Measurements from ENCODE around the gene AURKB. TPM values are rescaled to one million over a fixed set of nuclear protein-coding genes. Genes with fewer than 3 reads are reported as not detected.
A peak's percentile ranks its signal among the peaks of the same experiment; 100 is the strongest.

Gene AURKB
- total and polyA plus RNA-seq, 2 of the 13 experiments (the other 11 are each of a cell fraction or from before 2014, with no cell fraction given) = 29.5 to 75.3 TPM

DNA sequence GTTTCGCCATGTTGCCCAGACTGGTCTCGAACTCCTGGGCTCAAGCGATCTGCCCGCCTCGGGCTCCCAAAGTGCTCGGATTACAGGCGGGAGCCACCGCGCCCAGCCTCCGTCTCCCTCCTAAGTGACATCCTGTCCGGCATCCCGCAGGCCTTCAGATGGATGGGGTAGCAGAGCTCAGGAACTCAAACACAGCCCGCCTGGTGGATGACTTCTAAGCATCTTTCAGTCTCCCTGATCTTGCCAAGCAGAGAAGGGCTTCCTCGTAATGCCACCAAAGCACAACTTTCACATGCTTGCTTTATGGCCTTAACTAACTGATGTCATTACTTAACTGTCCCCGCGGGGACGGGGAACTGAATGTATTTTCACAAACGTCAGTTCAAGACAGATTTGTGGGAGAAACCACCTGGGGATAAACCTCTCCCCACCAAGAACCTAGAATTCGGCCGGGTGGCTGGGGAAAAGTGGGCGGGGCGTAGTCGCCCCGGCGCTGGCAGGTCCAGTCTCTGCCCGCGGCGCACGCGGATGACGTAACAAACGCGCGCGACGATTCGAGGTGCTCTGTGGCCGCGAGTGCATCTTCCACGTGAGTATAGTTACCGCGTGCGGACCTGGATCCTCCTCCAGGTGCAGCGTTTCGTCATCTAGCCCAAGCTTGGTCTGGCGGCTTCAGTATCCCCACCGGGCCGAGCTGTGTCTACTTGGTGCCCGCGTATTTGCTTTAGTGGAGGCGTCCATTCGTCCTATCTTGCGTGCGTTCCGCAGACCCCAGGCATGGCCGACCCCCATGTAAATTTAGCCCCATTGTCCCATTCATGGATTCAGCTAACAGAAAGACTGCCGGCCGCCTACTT is 38.6 kb upstream of the AURKB start, which contains the start of gene PFAS:
TSS of gene PFAS (plus strand) at position 539 of the 857 bp plus-strand sequence. CDS start 4,649 bp downstream, outside the sequence.
- peak within 1 kb of the TSS; percentile 98 for H3K27ac ChIP-seq (ENCODE audit: extremely low read length, insufficient read depth, low read length)
- H3K9me3 ChIP-seq (ENCODE audit: low read length) = no peaks in the 10 kb centered on the region
- intact Hi-C loops (cut with micrococcal nuclease; ENCODE audit: unreplicated experiment) (loop anchor here (1.0 to 2.0 kb wide), 2 partner anchors 27 to 46 kb away; partner anchors contain the start of gene SLC25A35), in situ Hi-C loops (cut with HindIII; ENCODE audit: extremely low pct_ligation_motif_present, low pct_unique_long_range_greater_than_20kb) (loop anchor here (5.0 kb wide), 1 partner anchor 38 kb away; the partner anchor contains the start of gene RANGRF)
- H4K20me1 ChIP-seq (ENCODE audit: insufficient read depth, low read length) = no peaks in the 10 kb centered on the region
- ChIA-PET POLR2A (interaction anchor here (1.0 to 5.3 kb wide), 18 partner anchors 10 to 125 kb away, joined by 3 to 89 read pairs (median 8); partner anchors contain the start of genes AURKB, BORCS6, HES7 and RANGRF), CTCF (ENCODE audit: low intra/inter-chr PET ratio, low total read pairs) (no interaction called here)
- no TSS peak for BruUV-seq (replicated peaks)
- peaks cover 2 to 16% of the 10 kb centered on the region in 2 experiments for H3K36me3 ChIP-seq (replicated peaks in 1 of 2; ENCODE audit: control insufficient read depth in 1 of 2, insufficient read depth in 2 of 2, low read length in 2 of 2)
- H3K79me2 ChIP-seq (ENCODE audit: insufficient read depth, low read length) = peaks cover 55% of the 10 kb centered on the region
- FAIRE-seq = peak; percentile 71
- H3K27me3 ChIP-seq (ENCODE audit: control insufficient read depth in 1 of 2, insufficient read depth in 2 of 2, low read length in 2 of 2) = no peaks in the 10 kb centered on the region; a peak in 1 of 5 replicates
- H2AFZ ChIP-seq (ENCODE audit: low read length) = peak within 1 kb of the TSS; percentile 44
- 0% methylated on average over 13 of the region's 58 CpGs for WGBS (ENCODE audit: low lambda C conversion rate)
- peak; percentile 87 for DNase-seq (ENCODE audit: low spot score)
- H3K4me2 ChIP-seq (ENCODE audit: low read depth, low read length) = peak within 1 kb of the TSS; percentile 94
- H3K4me3 ChIP-seq (replicated peaks in 1 of 3; ENCODE audit: insufficient read depth in 1 of 3, low read depth in 2 of 3, low read length in 3 of 3) = peak within 1 kb of the TSS; percentile 74 to 100 (median 96)
- H3K9ac ChIP-seq (ENCODE audit: insufficient read depth, low read depth, low read length) = peak within 1 kb of the TSS; percentile 91
- ATAC-seq = peak; percentile 59
- peaks cover 32% of the 10 kb centered on the region for H3K4me1 ChIP-seq (ENCODE audit: insufficient read depth, low read length)
- TF ChIP-seq, protein P1, sequence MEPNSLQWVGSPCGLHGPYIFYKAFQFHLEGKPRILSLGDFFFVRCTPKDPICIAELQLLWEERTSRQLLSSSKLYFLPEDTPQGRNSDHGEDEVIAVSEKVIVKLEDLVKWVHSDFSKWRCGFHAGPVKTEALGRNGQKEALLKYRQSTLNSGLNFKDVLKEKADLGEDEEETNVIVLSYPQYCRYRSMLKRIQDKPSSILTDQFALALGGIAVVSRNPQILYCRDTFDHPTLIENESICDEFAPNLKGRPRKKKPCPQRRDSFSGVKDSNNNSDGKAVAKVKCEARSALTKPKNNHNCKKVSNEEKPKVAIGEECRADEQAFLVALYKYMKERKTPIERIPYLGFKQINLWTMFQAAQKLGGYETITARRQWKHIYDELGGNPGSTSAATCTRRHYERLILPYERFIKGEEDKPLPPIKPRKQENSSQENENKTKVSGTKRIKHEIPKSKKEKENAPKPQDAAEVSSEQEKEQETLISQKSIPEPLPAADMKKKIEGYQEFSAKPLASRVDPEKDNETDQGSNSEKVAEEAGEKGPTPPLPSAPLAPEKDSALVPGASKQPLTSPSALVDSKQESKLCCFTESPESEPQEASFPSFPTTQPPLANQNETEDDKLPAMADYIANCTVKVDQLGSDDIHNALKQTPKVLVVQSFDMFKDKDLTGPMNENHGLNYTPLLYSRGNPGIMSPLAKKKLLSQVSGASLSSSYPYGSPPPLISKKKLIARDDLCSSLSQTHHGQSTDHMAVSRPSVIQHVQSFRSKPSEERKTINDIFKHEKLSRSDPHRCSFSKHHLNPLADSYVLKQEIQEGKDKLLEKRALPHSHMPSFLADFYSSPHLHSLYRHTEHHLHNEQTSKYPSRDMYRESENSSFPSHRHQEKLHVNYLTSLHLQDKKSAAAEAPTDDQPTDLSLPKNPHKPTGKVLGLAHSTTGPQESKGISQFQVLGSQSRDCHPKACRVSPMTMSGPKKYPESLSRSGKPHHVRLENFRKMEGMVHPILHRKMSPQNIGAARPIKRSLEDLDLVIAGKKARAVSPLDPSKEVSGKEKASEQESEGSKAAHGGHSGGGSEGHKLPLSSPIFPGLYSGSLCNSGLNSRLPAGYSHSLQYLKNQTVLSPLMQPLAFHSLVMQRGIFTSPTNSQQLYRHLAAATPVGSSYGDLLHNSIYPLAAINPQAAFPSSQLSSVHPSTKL (CRISPR knock-in tag; IDR thresholded peaks at IDR 0.05) = peak; percentile 65
- TF ChIP-seq GATAD2A (CRISPR knock-in tag; IDR thresholded peaks at IDR 0.05) (peak; percentile 54; the same call in 1 of the 2 replicates), ZNF343 (CRISPR knock-in tag; IDR thresholded peaks at IDR 0.05) (no peak), MYC (CRISPR knock-in tag; IDR thresholded peaks at IDR 0.05; ENCODE audit: borderline replicate concordance) (peak; percentile 99), SYNCRIP (IDR thresholded peaks at IDR 0.05; ENCODE audit: insufficient read depth, low read depth, low read length) (no peak), THYN1 (CRISPR knock-in tag; IDR thresholded peaks at IDR 0.05; ENCODE audit: borderline replicate concordance, low read depth) (no peak), ZNF543 (CRISPR knock-in tag; IDR thresholded peaks at IDR 0.05) (0 out of 2 replicates have a peak, but pooled peaks have one; percentile 43), ZSCAN9 (CRISPR knock-in tag; IDR thresholded peaks at IDR 0.05; ENCODE audit: borderline replicate concordance) (no peak), BRD4 (CRISPR knock-in tag; IDR thresholded peaks at IDR 0.05) (peak; percentile 92), ZNF33A (CRISPR knock-in tag; IDR thresholded peaks at IDR 0.05; ENCODE audit: borderline replicate concordance) (no peak), ZBTB1 (CRISPR knock-in tag; IDR thresholded peaks at IDR 0.05; ENCODE audit: borderline replicate concordance) (no peak), SIN3A (IDR thresholded peaks at IDR 0.05; ENCODE audit: borderline replicate concordance, low read depth, low read length) (peak; percentile 98)
- TF ChIP-seq, protein P2, sequence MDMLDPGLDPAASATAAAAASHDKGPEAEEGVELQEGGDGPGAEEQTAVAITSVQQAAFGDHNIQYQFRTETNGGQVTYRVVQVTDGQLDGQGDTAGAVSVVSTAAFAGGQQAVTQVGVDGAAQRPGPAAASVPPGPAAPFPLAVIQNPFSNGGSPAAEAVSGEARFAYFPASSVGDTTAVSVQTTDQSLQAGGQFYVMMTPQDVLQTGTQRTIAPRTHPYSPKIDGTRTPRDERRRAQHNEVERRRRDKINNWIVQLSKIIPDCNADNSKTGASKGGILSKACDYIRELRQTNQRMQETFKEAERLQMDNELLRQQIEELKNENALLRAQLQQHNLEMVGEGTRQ (IDR thresholded peaks at IDR 0.05; ENCODE audit: low read depth, low read length) = no peak
- TF ChIP-seq, protein P2 (CRISPR knock-in tag; IDR thresholded peaks at IDR 0.05; ENCODE audit: borderline replicate concordance) = no peak
- TF ChIP-seq, protein P3, sequence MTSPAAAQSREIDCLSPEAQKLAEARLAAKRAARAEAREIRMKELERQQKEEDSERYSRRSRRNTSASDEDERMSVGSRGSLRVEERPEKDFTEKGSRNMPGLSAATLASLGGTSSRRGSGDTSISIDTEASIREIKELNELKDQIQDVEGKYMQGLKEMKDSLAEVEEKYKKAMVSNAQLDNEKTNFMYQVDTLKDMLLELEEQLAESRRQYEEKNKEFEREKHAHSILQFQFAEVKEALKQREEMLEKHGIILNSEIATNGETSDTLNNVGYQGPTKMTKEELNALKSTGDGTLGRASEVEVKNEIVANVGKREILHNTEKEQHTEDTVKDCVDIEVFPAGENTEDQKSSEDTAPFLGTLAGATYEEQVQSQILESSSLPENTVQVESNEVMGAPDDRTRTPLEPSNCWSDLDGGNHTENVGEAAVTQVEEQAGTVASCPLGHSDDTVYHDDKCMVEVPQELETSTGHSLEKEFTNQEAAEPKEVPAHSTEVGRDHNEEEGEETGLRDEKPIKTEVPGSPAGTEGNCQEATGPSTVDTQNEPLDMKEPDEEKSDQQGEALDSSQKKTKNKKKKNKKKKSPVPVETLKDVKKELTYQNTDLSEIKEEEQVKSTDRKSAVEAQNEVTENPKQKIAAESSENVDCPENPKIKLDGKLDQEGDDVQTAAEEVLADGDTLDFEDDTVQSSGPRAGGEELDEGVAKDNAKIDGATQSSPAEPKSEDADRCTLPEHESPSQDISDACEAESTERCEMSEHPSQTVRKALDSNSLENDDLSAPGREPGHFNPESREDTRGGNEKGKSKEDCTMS (CRISPR knock-in tag; conservative IDR thresholded peaks at IDR 0.05) = no peak

All from HepG2 (cell line).